Spinal cord (tissue), 10 donors: ENCODE data around the gene ATF7. TPM values are rescaled to one million over a fixed set of nuclear protein-coding genes. Genes with fewer than 3 reads are reported as not detected.

Experiments used
- DNase-seq, 6 donors: peaks; one replicate each; pipeline versions ENCODE4 v3.0.0 to v3.0.0-alpha.2; 2013 to 2015; ENCODE audit warnings: low spot score in 6 of 6, low read depth in 4 of 6
- H3K27ac ChIP-seq: one replicate; pipeline ENCODE4 v1.5.1; 2013; ENCODE audit warnings: low read depth, low read length, control low read depth
- H3K27me3 ChIP-seq: one replicate; pipeline ENCODE4 v1.6.1; 2013; ENCODE audit warnings: low read length; ENCODE audit not compliant: control insufficient read depth, insufficient read depth
- H3K36me3 ChIP-seq: one replicate; pipeline ENCODE4 v1.6.1; 2013; ENCODE audit warnings: low read length; ENCODE audit not compliant: control insufficient read depth, insufficient read depth
- H3K4me1 ChIP-seq: one replicate; pipeline ENCODE4 v1.6.1; 2013; ENCODE audit warnings: low read length; ENCODE audit not compliant: control insufficient read depth, insufficient read depth
- H3K4me3 ChIP-seq: one replicate; pipeline ENCODE4 v1.5.1; 2013; ENCODE audit warnings: low read depth, low read length, control low read depth
- H3K9me3 ChIP-seq: one replicate; pipeline ENCODE4 v1.6.1; 2013; ENCODE audit warnings: low read length; ENCODE audit not compliant: control insufficient read depth, insufficient read depth
- WGBS: methylation state at CpG from one replicate; pipeline ENCODE4 v1.1.5; 2013; ENCODE audit warnings: missing lambda C conversion rate; ENCODE audit not compliant: insufficient coverage; 5-methylcytosine and 5-hydroxymethylcytosine counted together
- polyA plus RNA-seq, 2 donors: library from polyadenylated mRNA; unstranded; fragments of 120-200 nt; gene quantifications; one replicate each; pipeline ENCODE4 v1.2.1, GENCODE V29; 2013; ENCODE audit not compliant: insufficient read length in 2 of 2
- total RNA-seq, 2 donors: library from RNA; depleted of rRNA in 1 of 2; stranded (reverse); fragments of 120-200 nt in 1 of 2; fragments of >200 nt in 1 of 2; gene quantifications; one replicate each; pipeline versions ENCODE4 v1.2.3 to v1.2.4, GENCODE V29; 2013 to 2014
- donor health status: healthy.

The ATF7 gene
- total and polyA plus RNA-seq, 4 donors, result 18.7 to 31.1 (median 24.3) TPM

GRCh38 chr12:53508534-53509170 lies 117.5 kb downstream of the ATF7 start:
- Histone ChIP-seq H3K36me3 (peaks cover 66% of the 10 kb centered on the region), H3K27me3 (no peaks in the 10 kb centered on the region), H3K9me3 (no peaks in the 10 kb centered on the region), H3K27ac (no peak overlapping the region), H3K4me3 (no peak overlapping the region), H3K4me1 (peaks cover 11% of the 10 kb centered on the region)
- WGBS, result 46% methylated on average over 4 of the region's 7 CpGs
- peak in 4 of 6 donors; percentile 69 to 96 (median 87) for DNase-seq

GRCh38 chr12:53507603-53507885 lies 118.6 kb downstream of the ATF7 start:
- peaks cover 17% of the 10 kb centered on the region for H3K4me1 ChIP-seq
- WGBS, result 68% methylated on average over 4 of the region's 4 CpGs
- no peak overlapping the region for H3K4me3 ChIP-seq
- peaks cover 66% of the 10 kb centered on the region for H3K36me3 ChIP-seq
- H3K27ac ChIP-seq, result no peak overlapping the region
- H3K9me3 ChIP-seq, result no peaks in the 10 kb centered on the region
- H3K27me3 ChIP-seq, result no peaks in the 10 kb centered on the region
- DNase-seq, result peak in 2 of 6 donors; percentile 4 to 64

DNA sequence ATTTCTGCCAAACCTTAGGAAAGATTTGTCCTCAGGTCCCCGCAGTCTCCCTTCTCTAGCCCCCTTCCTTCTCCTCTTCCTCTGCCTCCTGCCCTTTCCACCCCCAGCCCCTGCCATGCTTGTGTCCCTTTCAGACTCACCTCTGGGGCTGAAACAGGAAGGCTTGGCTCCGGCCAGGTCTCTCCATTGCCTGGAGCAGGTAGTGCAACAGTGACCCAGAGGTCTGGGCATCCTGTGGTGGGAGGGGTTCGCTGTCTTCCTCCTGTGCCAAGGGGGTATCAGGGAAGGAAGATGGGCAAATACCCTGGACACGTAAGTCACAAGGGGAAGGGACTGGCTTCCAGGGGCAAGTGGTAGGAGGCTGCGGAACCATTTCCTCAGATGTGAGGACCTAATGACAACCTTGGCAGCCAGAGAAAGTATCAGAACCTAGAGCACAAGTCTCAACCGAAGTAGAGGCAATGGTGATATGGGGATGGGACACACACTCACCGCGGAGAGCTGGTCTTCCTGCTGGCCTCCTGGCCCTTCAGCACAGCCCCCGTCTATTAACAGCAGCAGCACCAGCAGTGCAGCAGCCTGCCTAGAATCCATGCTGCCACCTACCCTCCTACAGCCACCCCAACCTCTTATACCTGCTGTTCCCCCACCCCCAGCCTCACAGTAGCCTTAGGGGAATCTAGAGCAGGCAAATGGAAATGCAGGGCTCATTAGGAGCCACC lies 119.1 kb downstream of the ATF7 start, which contains the start of gene NPFF:
Gene NPFF (minus strand): TSS at position 604 of the 722 bp plus-strand sequence. CDS start 10 bp downstream, at position 594.
- peak in 1 of 6 donors; percentile 1 for DNase-seq
- 87% methylated on average over 8 of the region's 9 CpGs for WGBS
- H3K9me3 ChIP-seq, result no peaks in the 10 kb centered on the region
- H3K36me3 ChIP-seq, result peaks cover 61% of the 10 kb centered on the region
- no peak within 1 kb of the TSS for H3K27ac ChIP-seq
- H3K4me1 ChIP-seq, result peaks cover 22% of the 10 kb centered on the region
- H3K27me3 ChIP-seq, result no peaks in the 10 kb centered on the region
- no peak within 1 kb of the TSS for H3K4me3 ChIP-seq

GRCh38 chr12:53506450-53506785 lies 119.8 kb downstream of the ATF7 start:
- H3K36me3 ChIP-seq, result peaks cover 54% of the 10 kb centered on the region
- H3K27ac ChIP-seq, result no peak overlapping the region
- H3K27me3 ChIP-seq, result no peaks in the 10 kb centered on the region
- no peak overlapping the region for H3K4me3 ChIP-seq
- H3K9me3 ChIP-seq, result no peaks in the 10 kb centered on the region
- peaks cover 28% of the 10 kb centered on the region for H3K4me1 ChIP-seq
- WGBS, result no CpG with 5 or more reads among the region's 2 CpGs
- DNase-seq, result no peak

- DNase-seq, result peak in 1 of 6 donors; percentile 2
- Histone ChIP-seq H3K36me3 (peaks cover 50% of the 10 kb centered on the region), H3K4me1 (peaks cover 30% of the 10 kb centered on the region), H3K4me3 (no peak overlapping the region), H3K27ac (no peak overlapping the region), H3K9me3 (no peaks in the 10 kb centered on the region), H3K27me3 (no peaks in the 10 kb centered on the region)
- WGBS, result 87% methylated on average over 16 of the region's 19 CpGs
Observed at GRCh38 chr12:53505555-53506449, 120.4 kb downstream of the ATF7 start.

DNA sequence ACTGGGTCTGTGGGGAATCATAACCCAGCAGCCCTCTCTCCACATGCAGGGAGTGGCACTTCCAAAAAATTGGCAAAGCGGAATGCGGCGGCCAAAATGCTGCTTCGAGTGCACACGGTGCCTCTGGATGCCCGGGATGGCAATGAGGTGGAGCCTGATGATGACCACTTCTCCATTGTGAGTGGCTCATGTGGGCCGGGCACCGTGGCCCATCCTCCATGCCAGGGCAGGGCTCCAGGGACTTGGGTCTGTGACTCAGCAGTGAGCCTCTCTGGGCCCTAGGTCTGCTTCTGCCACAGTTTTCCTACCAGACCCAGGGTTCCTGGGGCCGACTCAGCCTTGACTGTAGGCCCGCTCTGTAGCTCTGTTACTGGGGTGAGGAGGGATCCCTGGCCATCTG lies 121.1 kb downstream of the ATF7 start:
- no peak overlapping the region for H3K27ac ChIP-seq
- WGBS, result 89% methylated on average over 10 of the region's 10 CpGs
- H3K36me3 ChIP-seq, result peaks cover 48% of the 10 kb centered on the region
- DNase-seq, result peak in 1 of 6 donors; percentile 2
- H3K9me3 ChIP-seq, result no peaks in the 10 kb centered on the region
- H3K27me3 ChIP-seq, result no peaks in the 10 kb centered on the region
- no peak overlapping the region for H3K4me3 ChIP-seq
- H3K4me1 ChIP-seq, result peaks cover 35% of the 10 kb centered on the region

DNA sequence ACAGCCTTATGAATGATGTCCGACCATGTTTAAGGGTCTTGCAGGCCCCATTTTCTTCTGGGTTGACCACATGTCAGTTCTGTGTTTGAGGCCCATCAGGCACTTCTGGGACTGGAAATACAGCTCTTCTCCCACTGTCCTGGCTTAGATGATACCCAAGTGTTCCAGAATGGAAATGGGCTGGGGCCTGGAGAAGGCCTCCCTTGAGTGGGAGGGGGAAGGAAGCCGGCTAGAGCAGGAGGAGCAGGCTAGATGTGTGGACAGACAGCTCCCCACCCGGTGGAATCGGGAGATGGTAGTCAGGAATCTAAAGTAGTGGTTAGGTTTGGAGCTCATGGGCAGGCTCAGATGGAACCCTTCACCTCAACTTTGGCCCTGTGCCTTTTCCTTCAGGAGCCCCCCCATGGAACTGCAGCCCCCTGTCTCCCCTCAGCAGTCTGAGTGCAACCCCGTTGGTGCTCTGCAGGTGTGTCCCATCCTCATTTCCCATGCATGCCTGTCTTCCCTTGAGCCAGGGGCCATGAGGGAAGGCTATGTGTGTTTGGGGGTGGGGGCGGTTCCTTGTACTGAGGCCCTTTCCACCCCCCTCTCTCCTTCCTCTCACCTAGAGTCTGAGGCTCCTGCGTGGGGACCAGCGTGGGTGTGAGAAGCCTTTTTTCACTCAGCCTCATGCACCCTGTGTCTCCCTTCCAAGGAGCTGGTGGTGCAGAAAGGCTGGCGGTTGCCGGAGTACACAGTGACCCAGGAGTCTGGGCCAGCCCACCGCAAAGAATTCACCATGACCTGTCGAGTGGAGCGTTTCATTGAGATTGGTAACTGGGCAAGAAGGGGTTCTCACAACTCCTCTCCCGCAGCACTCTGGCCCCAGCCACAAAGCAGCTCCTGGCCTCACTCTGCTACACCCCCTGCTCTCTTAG lies 121.9 kb downstream of the ATF7 start:
- H3K4me1 ChIP-seq, result peaks cover 40% of the 10 kb centered on the region
- no peaks in the 10 kb centered on the region for H3K9me3 ChIP-seq
- no peak overlapping the region for H3K27ac ChIP-seq
- no peak overlapping the region for H3K4me3 ChIP-seq
- WGBS, result 78% methylated on average over 8 of the region's 14 CpGs
- peak in 1 of 6 donors; percentile 1 for DNase-seq
- peaks cover 48% of the 10 kb centered on the region for H3K36me3 ChIP-seq
- H3K27me3 ChIP-seq, result no peaks in the 10 kb centered on the region

- 89% methylated on average over 3 of the region's 10 CpGs for WGBS
- Histone ChIP-seq H3K9me3 (no peaks in the 10 kb centered on the region), H3K4me3 (no peak overlapping the region), H3K4me1 (peaks cover 42% of the 10 kb centered on the region), H3K27ac (no peak overlapping the region), H3K27me3 (no peaks in the 10 kb centered on the region), H3K36me3 (peaks cover 48% of the 10 kb centered on the region)
- DNase-seq, result peak in 1 of 6 donors; percentile 3
Observed at GRCh38 chr12:53502983-53503728, 123.0 kb downstream of the ATF7 start.
